Heart left ventricle (tissue), 13 donors: Measurements from ENCODE around the gene PCSK5.

Experiments
- POLR2A ChIP-seq, 2 donors: fragments of 450-650 bp; IDR thresholded peaks; one replicate each; pipeline ENCODE4 v1.6.1; 2017; ENCODE audit warnings: antibody characterized with exemption in 2 of 2, mild to moderate bottlenecking in 2 of 2, moderate library complexity in 2 of 2
- TF ChIP-seq, protein P1 (sequence below), 12 donors: fragments of 200-600 bp; sonication (generic) in 4 of 12; IDR thresholded peaks; one replicate each; pipeline versions ENCODE4 v1.5.0 to v1.8.0; 2018 to 2022; ENCODE audit warnings: antibody characterized with exemption in 12 of 12, mild to moderate bottlenecking in 5 of 12
- donor health status: ischemic (EF 13 %, LVEDD 7.1; RV severe dilation, severe dysfunction).
- donor health status: DM: no; HTN: yes; CAD: no.
- donor health status: DM: no; HTN: no; CAD: no.
- donor health status: ischemic (EF 25% LVEDD 6.9; RV normal size, moderate dysfunction).
- donor health status: ischemic (EF 25% LVEDD 5.7; RV mildly dilated, moderate dysfunction).
- donor health status: ischemic (EF 35%, LVEDD 5.7; RV mildly dilated, moderate dysfunction).
- donor health status: nonischemic (EF 11% LVEDD 7.7; RV severe dilation, severe dysfunction).
- donor health status: DM: yes; HTN: yes; CAD: no.
- donor health status: PGD.
- donor health status: ischemic (EF 29% LVEDD 5.4; RV normal size, mild dysfunction).
- donor health status: nonischemic (EF 23%, LVEDD 6.1; RV moderate dilation, normal function).

DNA sequence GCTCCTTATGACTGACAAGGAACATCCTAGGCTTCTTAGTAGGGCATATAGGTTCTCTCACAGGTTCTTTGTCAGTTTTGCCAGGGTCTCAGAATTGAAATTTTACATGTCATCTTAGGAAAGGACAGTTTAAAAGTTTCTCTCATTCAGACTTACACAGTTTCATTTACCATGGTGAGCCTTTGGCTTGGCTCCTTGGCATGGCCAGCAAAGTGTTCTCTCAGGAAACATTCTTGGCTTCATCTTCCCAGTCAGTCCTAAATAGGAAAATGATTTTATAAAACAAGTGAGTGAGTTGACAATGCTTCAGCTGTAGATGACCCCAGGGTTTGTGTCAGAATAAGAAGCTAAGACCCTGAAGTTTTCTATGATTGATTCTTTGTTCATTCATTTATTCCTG is 191.6 kb downstream of the PCSK5 start:
- TF ChIP-seq, protein P1, sequence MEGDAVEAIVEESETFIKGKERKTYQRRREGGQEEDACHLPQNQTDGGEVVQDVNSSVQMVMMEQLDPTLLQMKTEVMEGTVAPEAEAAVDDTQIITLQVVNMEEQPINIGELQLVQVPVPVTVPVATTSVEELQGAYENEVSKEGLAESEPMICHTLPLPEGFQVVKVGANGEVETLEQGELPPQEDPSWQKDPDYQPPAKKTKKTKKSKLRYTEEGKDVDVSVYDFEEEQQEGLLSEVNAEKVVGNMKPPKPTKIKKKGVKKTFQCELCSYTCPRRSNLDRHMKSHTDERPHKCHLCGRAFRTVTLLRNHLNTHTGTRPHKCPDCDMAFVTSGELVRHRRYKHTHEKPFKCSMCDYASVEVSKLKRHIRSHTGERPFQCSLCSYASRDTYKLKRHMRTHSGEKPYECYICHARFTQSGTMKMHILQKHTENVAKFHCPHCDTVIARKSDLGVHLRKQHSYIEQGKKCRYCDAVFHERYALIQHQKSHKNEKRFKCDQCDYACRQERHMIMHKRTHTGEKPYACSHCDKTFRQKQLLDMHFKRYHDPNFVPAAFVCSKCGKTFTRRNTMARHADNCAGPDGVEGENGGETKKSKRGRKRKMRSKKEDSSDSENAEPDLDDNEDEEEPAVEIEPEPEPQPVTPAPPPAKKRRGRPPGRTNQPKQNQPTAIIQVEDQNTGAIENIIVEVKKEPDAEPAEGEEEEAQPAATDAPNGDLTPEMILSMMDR (IDR thresholded peaks at IDR 0.05): no peak
- TF ChIP-seq POLR2A (IDR thresholded peaks at IDR 0.05): no peak
